GM18507 (cell line): Measurements from ENCODE around the gene CYP3A5.
A peak's percentile ranks its signal among the peaks of the same experiment; 100 is the strongest.

ENCODE experiments used
- DNase-seq: peaks from one replicate; pipeline ENCODE4 v3.0.0; 2011; ENCODE audit warnings: low read depth; ENCODE audit not compliant: insufficient read length; ENCODE audit errors: extremely low spot score
- FAIRE-seq: peaks from 2 replicates; lab custom pipeline; 2011; peaks lifted over from hg19 to GRCh38; lab: Jason Lieb, UNC

CYP3A5 gene

GRCh38 chr7:99619571-99620130, 60.1 kb downstream of the CYP3A5 start:
- DNase-seq (no peak), FAIRE-seq (no peak)

GRCh38 chr7:99618726-99619125, 61.1 kb downstream of the CYP3A5 start:
- DNase-seq (no peak), FAIRE-seq (no peak)

DNA sequence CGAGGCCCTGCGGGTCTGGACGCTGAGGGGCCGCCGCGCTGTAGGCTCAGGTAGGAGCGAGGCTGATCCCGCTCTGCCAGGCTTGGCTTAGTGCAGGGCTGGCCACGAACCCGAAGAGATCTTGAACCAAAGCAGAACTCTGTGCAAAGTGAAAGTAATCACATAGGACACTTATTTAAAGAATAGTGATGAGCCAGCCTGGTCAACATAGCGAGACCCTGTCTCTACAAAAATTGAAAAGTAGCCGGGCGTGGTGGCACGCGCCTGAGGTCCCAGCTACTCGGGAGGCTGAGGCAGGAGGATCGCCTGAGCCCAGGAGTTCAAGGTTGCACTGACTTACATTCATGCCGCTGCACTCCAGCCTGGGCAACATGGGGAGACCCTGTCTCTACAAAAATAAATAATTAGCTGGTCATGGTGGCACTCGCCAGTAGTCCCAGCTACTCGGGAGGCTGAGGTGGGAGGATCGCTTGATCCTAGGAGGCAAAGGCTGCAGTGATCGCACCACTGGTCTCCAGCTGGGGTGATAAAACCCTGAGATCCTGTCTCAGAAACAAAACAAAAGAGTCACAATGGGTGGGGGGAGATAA, 62.5 kb downstream of the CYP3A5 start:
- no peak for DNase-seq
- no peak for FAIRE-seq

GRCh38 chr7:99616359-99617191, 63.2 kb downstream of the CYP3A5 start, which contains the start of gene ZSCAN25:
Gene ZSCAN25, plus strand, starts transcription at chr7:99616946. Its CDS starts 2,661 bp downstream, at chr7:99619607.
- DNase-seq = peak; percentile 93
- FAIRE-seq = peak; percentile 97

DNA sequence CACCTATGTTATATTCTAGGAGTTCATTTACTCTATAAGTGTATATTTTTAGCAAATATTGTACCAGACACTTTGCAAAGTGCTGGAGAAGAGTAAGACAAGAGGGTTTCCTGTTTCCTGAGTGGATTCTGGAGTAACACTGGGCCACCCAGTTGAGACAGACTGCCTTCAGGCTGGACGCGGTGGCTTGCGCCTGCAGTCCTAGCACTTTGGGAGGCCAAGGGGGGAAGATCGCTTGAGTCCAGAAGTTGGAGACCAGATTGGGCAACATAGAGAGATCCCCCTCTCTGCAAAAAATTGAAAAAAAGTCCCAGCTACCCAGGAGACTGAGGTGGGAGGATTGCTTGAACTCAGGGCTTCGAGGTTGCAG, 63.8 kb downstream of the CYP3A5 start:
- FAIRE-seq (no peak), DNase-seq (no peak)

DNA sequence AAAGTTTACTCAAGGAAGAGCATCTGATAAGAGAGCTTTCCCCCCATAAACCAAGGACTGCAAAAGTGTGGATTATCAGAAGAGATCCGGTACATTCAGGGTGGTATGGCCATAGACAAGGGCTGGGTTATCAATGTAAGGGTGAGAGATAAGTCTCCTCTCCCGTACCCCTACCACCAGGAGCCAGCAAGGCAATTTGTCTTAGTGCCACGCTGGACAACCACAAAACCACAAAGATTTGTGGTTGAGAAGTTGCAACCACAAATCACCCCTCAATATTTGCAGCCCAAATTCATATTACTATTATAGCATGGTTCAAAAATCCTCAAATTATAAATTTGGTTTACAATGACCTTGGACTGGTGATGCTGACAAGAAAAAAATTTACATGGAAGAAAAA, 65.3 kb downstream of the CYP3A5 start:
- FAIRE-seq = no peak

GRCh38 chr7:99607548-99607947, 72.2 kb downstream of the CYP3A5 start:
- DNase-seq = no peak
- no peak for FAIRE-seq

More for the DNA sequence above, 65.3 kb downstream of the CYP3A5 start:
- DNase-seq = no peak

DNA sequence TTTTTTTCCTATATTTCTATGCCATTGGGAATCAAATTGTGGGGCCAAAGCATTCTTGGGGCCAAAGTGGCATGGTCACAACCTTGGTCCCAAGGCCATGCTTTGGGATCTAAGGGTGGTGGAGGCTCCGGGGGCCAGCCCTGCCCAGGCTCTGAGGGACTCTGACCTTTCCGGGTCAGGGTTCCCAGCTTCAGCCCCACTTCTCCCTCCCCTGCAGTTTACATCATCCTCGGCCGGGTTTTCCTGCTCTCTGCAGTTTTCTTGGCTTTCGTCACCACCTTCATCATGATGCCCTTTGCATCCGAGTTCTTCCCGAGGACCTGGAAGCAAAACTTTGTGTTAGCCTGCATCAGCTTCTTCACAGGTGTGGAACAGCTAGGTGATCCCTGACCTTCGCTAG, 73.3 kb downstream of the CYP3A5 start:
- DNase-seq (no peak), FAIRE-seq (no peak)

DNA sequence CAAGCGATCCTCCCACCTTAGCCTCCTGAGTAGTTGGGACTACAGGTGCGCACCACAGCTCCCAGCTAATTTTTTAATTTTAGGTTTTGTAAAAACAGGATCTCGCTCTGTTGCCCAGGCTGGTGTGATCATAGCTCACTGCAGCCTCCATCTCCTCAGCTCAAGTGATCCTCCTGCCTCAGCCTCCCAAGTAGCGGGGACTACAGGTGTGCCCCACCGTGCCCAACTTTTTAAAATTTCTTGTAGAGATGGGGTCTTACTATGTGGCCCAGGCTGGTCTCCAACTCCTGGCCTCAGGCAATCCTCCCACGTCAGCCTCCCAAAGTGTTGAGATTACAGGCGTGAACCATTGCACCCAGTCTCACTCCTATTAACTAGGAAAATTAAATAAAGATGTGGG, 74.3 kb downstream of the CYP3A5 start:
- DNase-seq (no peak), FAIRE-seq (no peak)

- DNase-seq (no peak), FAIRE-seq (no peak)
Observed at GRCh38 chr7:99601656-99602310, 78.0 kb downstream of the CYP3A5 start.

- no peak for FAIRE-seq
- DNase-seq = no peak
Observed at GRCh38 chr7:99599836-99600235, 80.0 kb downstream of the CYP3A5 start.
